GM21526 (cell line): Measurements from ENCODE around the gene CNBD2.
"Not testable (repeated sequence)": the region's sequence is repeated elsewhere in the genome, so short reads cannot be mapped to it uniquely, and the experiment has no call there.

Experiments used
- ATAC-seq: cut with Tn5 transposase; IDR thresholded peaks from one replicate; pipeline ENCODE4 v1.9.1; 2021; ENCODE audit warnings: moderate library complexity; ENCODE audit not compliant: unreplicated experiment, low FRiP score

CNBD2 gene

GRCh38 chr20:35967979-35968640 lies at the start of gene CNBD2:
CNBD2 (plus strand) TSS chr20:35968590; CDS start chr20:35968763, 173 bp downstream.
- no peak for ATAC-seq

GRCh38 chr20:35920523-35920922 lies 47.9 kb upstream of the CNBD2 start:
- ATAC-seq: no peak

- ATAC-seq: no peak
Measured at GRCh38 chr20:35929301-35929700, 39.1 kb upstream of the CNBD2 start.

- ATAC-seq: no peak
Measured at GRCh38 chr20:35934050-35934449, 34.3 kb upstream of the CNBD2 start.

- no peak for ATAC-seq
Measured at GRCh38 chr20:35939264-35939663, 29.1 kb upstream of the CNBD2 start.

GRCh38 chr20:35941620-35942019 lies 26.8 kb upstream of the CNBD2 start:
- ATAC-seq: no peak

GRCh38 chr20:35942243-35942642 lies 26.1 kb upstream of the CNBD2 start:
- ATAC-seq: no peak

- ATAC-seq: no peak
Measured at GRCh38 chr20:35947489-35947888, 20.9 kb upstream of the CNBD2 start.

GRCh38 chr20:35947907-35948306 lies 20.5 kb upstream of the CNBD2 start:
- ATAC-seq: no peak

- ATAC-seq: no peak
Measured at GRCh38 chr20:35950093-35950492, 18.3 kb upstream of the CNBD2 start.

- not testable (repeated sequence) for ATAC-seq
Measured at GRCh38 chr20:35952080-35952479, 16.3 kb upstream of the CNBD2 start.

- ATAC-seq: no peak
Measured at GRCh38 chr20:35952480-35953386, 15.7 kb upstream of the CNBD2 start.

GRCh38 chr20:35953387-35954199 lies 14.8 kb upstream of the CNBD2 start:
- ATAC-seq: peak; percentile 19

- ATAC-seq: peak; percentile 84
Measured at GRCh38 chr20:35954200-35954906, 14.0 kb upstream of the CNBD2 start, which contains the start of gene SCAND1. SCAND1 (minus strand) TSS chr20:35954502; CDS start chr20:35954284, 218 bp downstream.

- ATAC-seq: peak; percentile 3
Measured at GRCh38 chr20:35954907-35955251, 13.5 kb upstream of the CNBD2 start.

- no peak for ATAC-seq
Measured at GRCh38 chr20:35956616-35957015, 11.8 kb upstream of the CNBD2 start.

- ATAC-seq: not testable (repeated sequence)
Measured at GRCh38 chr20:35959291-35959690, 9.1 kb upstream of the CNBD2 start.

GRCh38 chr20:35963878-35964277 lies 4.5 kb upstream of the CNBD2 start:
- ATAC-seq: no peak

- ATAC-seq: no peak
Measured at GRCh38 chr20:35968930-35969329, 540 bp downstream of the CNBD2 start.

GRCh38 chr20:35971981-35972380 lies 3.6 kb downstream of the CNBD2 start:
- ATAC-seq: no peak
